K562 (cell line): ENCODE results near the gene SMC3. TPM values are rescaled to one million over a fixed set of nuclear protein-coding genes. Genes with fewer than 3 reads are reported as not detected.

Source experiments
- FIP1L1 ChIP-seq: fragments of 200-400 bp; formaldehyde crosslinking; IDR thresholded peaks from 2 replicates; pipeline ENCODE4 v1.6.1; 2018; ENCODE audit warnings: mild to moderate bottlenecking, low read depth, low read length; ENCODE audit not compliant: poor library complexity, severe bottlenecking
- GTF2A2 ChIP-seq: IDR thresholded peaks from 2 replicates; pipeline ENCODE4 v1.6.1; 2016; ENCODE audit warnings: mild to moderate bottlenecking, missing genetic modification characterization, missing compliant biosample characterization
- RAD51 ChIP-seq: fragments of 450-650 bp; IDR thresholded peaks from 2 replicates; pipeline ENCODE4 v1.7.1; 2016; ENCODE audit warnings: low read depth, mild to moderate bottlenecking, borderline replicate concordance
- polyA plus RNA-seq, 8 experiments: library from polyadenylated mRNA; depleted of rRNA in 4 of 8; stranded (reverse) in 5 of 8; unstranded in 3 of 8; fragments of >200 nt; fragmentation: Nextera tagmentation in 2 of 8; fragmentation: Illumina TruSeq in 1 of 8; extraction: Ambion mirVana in 2 of 8; extraction: Trizol in 1 of 8; gene quantifications; 2 replicates each; pipeline versions ENCODE4 v1.2.1 to v1.2.3, GENCODE V29; 2011 to 2014; ENCODE audit warnings: inconsistent platforms in 1 of 8, missing spikeins in 1 of 8
- total RNA-seq, 7 experiments: library from RNA; depleted of rRNA in 6 of 7; stranded (reverse); fragments of >200 nt in 6 of 7; fragmentation: Illumina TruSeq in 2 of 7; extraction: Trizol in 2 of 7; gene quantifications; 2 replicates each; pipeline versions ENCODE4 v1.2.1 to v1.2.3, GENCODE V29; 2011 to 2021; ENCODE audit warnings: low replicate concordance in 1 of 7
- TF ChIP-seq, protein P1 (sequence below): fragments of 200-600 bp; sonication (generic); IDR thresholded peaks from one replicate; pipeline ENCODE4 v1.6.1; 2012; ENCODE audit warnings: mild to moderate bottlenecking, low read depth, low read length, inconsistent platforms

SMC3 gene
- total and polyA plus RNA-seq, 9 of the 15 experiments (the other 6 are each of a cell fraction or from before 2014, with no cell fraction given): 21.3 to 62.6 (median 39.3) TPM

DNA sequence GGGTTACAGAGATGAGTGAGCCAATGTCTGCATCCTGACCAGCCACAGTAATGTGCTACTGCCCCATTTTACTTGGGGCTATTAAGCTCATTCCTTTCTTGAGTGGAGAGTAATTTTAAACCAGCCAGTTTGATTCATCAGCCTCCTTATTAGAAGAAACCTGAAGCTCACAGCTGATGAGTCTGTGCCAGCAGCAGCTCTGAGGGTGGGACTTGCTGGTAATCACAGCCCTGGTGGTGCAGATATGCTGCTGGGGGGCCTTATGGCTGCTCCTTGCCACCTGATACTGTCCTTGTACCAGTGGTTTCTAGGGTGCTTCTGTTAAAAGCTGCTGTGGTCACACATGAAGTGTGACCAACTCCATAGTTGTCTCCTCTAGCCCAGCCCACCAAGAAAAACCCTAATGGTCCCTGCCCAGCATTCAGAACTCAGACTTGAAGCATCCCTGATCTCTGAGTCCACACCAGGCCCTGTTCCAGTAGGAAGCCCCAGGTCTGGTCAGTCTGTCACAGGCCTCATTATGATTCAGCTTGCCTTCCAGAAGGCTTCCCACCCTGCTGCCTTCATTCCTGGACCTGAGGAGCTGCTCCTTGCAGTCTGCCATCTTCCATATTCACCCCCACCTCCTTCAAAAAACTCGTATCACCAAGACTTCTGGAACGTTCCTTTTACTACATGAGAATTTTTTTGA, 47.7 kb downstream of the SMC3 start (continued):
- TF ChIP-seq, protein P1, sequence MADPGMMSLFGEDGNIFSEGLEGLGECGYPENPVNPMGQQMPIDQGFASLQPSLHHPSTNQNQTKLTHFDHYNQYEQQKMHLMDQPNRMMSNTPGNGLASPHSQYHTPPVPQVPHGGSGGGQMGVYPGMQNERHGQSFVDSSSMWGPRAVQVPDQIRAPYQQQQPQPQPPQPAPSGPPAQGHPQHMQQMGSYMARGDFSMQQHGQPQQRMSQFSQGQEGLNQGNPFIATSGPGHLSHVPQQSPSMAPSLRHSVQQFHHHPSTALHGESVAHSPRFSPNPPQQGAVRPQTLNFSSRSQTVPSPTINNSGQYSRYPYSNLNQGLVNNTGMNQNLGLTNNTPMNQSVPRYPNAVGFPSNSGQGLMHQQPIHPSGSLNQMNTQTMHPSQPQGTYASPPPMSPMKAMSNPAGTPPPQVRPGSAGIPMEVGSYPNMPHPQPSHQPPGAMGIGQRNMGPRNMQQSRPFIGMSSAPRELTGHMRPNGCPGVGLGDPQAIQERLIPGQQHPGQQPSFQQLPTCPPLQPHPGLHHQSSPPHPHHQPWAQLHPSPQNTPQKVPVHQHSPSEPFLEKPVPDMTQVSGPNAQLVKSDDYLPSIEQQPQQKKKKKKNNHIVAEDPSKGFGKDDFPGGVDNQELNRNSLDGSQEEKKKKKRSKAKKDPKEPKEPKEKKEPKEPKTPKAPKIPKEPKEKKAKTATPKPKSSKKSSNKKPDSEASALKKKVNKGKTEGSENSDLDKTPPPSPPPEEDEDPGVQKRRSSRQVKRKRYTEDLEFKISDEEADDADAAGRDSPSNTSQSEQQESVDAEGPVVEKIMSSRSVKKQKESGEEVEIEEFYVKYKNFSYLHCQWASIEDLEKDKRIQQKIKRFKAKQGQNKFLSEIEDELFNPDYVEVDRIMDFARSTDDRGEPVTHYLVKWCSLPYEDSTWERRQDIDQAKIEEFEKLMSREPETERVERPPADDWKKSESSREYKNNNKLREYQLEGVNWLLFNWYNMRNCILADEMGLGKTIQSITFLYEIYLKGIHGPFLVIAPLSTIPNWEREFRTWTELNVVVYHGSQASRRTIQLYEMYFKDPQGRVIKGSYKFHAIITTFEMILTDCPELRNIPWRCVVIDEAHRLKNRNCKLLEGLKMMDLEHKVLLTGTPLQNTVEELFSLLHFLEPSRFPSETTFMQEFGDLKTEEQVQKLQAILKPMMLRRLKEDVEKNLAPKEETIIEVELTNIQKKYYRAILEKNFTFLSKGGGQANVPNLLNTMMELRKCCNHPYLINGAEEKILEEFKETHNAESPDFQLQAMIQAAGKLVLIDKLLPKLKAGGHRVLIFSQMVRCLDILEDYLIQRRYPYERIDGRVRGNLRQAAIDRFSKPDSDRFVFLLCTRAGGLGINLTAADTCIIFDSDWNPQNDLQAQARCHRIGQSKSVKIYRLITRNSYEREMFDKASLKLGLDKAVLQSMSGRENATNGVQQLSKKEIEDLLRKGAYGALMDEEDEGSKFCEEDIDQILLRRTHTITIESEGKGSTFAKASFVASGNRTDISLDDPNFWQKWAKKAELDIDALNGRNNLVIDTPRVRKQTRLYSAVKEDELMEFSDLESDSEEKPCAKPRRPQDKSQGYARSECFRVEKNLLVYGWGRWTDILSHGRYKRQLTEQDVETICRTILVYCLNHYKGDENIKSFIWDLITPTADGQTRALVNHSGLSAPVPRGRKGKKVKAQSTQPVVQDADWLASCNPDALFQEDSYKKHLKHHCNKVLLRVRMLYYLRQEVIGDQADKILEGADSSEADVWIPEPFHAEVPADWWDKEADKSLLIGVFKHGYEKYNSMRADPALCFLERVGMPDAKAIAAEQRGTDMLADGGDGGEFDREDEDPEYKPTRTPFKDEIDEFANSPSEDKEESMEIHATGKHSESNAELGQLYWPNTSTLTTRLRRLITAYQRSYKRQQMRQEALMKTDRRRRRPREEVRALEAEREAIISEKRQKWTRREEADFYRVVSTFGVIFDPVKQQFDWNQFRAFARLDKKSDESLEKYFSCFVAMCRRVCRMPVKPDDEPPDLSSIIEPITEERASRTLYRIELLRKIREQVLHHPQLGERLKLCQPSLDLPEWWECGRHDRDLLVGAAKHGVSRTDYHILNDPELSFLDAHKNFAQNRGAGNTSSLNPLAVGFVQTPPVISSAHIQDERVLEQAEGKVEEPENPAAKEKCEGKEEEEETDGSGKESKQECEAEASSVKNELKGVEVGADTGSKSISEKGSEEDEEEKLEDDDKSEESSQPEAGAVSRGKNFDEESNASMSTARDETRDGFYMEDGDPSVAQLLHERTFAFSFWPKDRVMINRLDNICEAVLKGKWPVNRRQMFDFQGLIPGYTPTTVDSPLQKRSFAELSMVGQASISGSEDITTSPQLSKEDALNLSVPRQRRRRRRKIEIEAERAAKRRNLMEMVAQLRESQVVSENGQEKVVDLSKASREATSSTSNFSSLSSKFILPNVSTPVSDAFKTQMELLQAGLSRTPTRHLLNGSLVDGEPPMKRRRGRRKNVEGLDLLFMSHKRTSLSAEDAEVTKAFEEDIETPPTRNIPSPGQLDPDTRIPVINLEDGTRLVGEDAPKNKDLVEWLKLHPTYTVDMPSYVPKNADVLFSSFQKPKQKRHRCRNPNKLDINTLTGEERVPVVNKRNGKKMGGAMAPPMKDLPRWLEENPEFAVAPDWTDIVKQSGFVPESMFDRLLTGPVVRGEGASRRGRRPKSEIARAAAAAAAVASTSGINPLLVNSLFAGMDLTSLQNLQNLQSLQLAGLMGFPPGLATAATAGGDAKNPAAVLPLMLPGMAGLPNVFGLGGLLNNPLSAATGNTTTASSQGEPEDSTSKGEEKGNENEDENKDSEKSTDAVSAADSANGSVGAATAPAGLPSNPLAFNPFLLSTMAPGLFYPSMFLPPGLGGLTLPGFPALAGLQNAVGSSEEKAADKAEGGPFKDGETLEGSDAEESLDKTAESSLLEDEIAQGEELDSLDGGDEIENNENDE: no peak
- TF ChIP-seq GTF2A2: no peak
- TF ChIP-seq FIP1L1: no peak
- TF ChIP-seq RAD51: no peak
